RWPE2 (cell line): ENCODE data around the gene WDR48.

Source experiments
- ATAC-seq: fragments of 200-7000 bp; cut with Tn5 transposase; 3 replicates; pipeline ENCODE4 v1.9.1; 2021; ENCODE audit warnings: low read depth
- DNase-seq: peaks from one replicate; pipeline ENCODE4 v3.0.0-alpha.2; 2020; ENCODE audit warnings: low spot score
- H3K27ac ChIP-seq: fragments of 450-650 bp; 2 replicates; pipeline ENCODE4 v1.5.1; 2017; ENCODE audit warnings: mild to moderate bottlenecking; ENCODE audit not compliant: poor library complexity, severe bottlenecking
- H3K27me3 ChIP-seq: fragments of 250-450 bp; sonication (Bioruptor Pico); 2 replicates; pipeline ENCODE4 v1.5.1; 2021; ENCODE audit warnings: mild to moderate bottlenecking, moderate library complexity; ENCODE audit not compliant: insufficient read depth, poor library complexity, severe bottlenecking
- H3K36me3 ChIP-seq: fragments of 250-450 bp; sonication (Bioruptor Pico); 2 replicates; pipeline ENCODE4 v1.5.1; 2020; ENCODE audit warnings: low read depth, mild to moderate bottlenecking, moderate library complexity
- H3K4me1 ChIP-seq: fragments of 250-450 bp; sonication (Bioruptor Pico); 2 replicates; pipeline ENCODE4 v1.5.1; 2021; ENCODE audit warnings: mild to moderate bottlenecking, moderate library complexity; ENCODE audit not compliant: insufficient read depth, poor library complexity, severe bottlenecking
- H3K4me3 ChIP-seq: fragments of 250-450 bp; sonication (Bioruptor Pico); 2 replicates; pipeline ENCODE4 v1.5.1; 2021; ENCODE audit warnings: mild to moderate bottlenecking, moderate library complexity; ENCODE audit not compliant: severe bottlenecking
- H3K9me3 ChIP-seq: fragments of 250-450 bp; sonication (Bioruptor Pico); 2 replicates; pipeline ENCODE4 v1.5.1; 2021; ENCODE audit warnings: mild to moderate bottlenecking, moderate library complexity; ENCODE audit not compliant: severe bottlenecking
- CTCF ChIP-seq: fragments of 450-650 bp; IDR thresholded peaks from one replicate; pipeline ENCODE4 v1.5.1; 2017; ENCODE audit warnings: mild to moderate bottlenecking, moderate library complexity; ENCODE audit not compliant: poor library complexity, severe bottlenecking

The WDR48 gene

GRCh38 chr3:39124876-39125840 is 73.3 kb downstream of the WDR48 start:
- DNase-seq (peak; percentile 7), ATAC-seq (peak; percentile 31; the same call in 1 of the 3 replicates)
- Histone ChIP-seq H3K4me1 (peaks cover 15% of the 10 kb centered on the region), H3K9me3 (no peaks in the 10 kb centered on the region), H3K4me3 (no peak overlapping the region), H3K36me3 (no peaks in the 10 kb centered on the region), H3K27me3 (no peaks in the 10 kb centered on the region), H3K27ac (peak overlapping the region; percentile 10)
- peak; percentile 19 for TF ChIP-seq CTCF

- Histone ChIP-seq H3K36me3 (no peaks in the 10 kb centered on the region), H3K9me3 (no peaks in the 10 kb centered on the region), H3K27me3 (no peaks in the 10 kb centered on the region), H3K27ac (peak overlapping the region; percentile 10), H3K4me3 (no peak overlapping the region), H3K4me1 (peaks cover 15% of the 10 kb centered on the region)
- ATAC-seq (peak; percentile 76), DNase-seq (no peak)
- no peak for TF ChIP-seq CTCF
These were observed 74.2 kb downstream of the WDR48 start for GRCh38 chr3:39125841-39126500.

GRCh38 chr3:39126532-39127071 is 74.8 kb downstream of the WDR48 start:
- Histone ChIP-seq H3K4me1 (peaks cover 15% of the 10 kb centered on the region), H3K27ac (peak overlapping the region; percentile 10), H3K36me3 (no peaks in the 10 kb centered on the region), H3K27me3 (no peaks in the 10 kb centered on the region), H3K9me3 (no peaks in the 10 kb centered on the region), H3K4me3 (no peak overlapping the region)
- DNase-seq: no peak
- TF ChIP-seq CTCF: peak; percentile 68
- peak; percentile 52; the same call in 1 of the 3 replicates for ATAC-seq

- Histone ChIP-seq H3K36me3 (no peaks in the 10 kb centered on the region), H3K4me3 (no peak overlapping the region), H3K9me3 (no peaks in the 10 kb centered on the region), H3K27ac (no peak overlapping the region), H3K27me3 (no peaks in the 10 kb centered on the region), H3K4me1 (peaks cover 15% of the 10 kb centered on the region)
- no peak for ATAC-seq
- no peak for TF ChIP-seq CTCF
- no peak for DNase-seq
These were observed 75.6 kb downstream of the WDR48 start for GRCh38 chr3:39127269-39127907.
